ENCODE data around the gene LSM8. TPM values are rescaled to one million over a fixed set of nuclear protein-coding genes. Genes with fewer than 3 reads are reported as not detected.

Gene LSM8
- total and polyA plus RNA-seq, 12 donors = 5.3 to 61.8 (median 22.1) TPM

GRCh38 chr7:118222591-118222990 is 38.6 kb downstream of the LSM8 start:
- H3K27me3 ChIP-seq = no peaks in the 10 kb centered on the region
- no peaks in the 10 kb centered on the region for H3K4me1 ChIP-seq (replicated peaks in 1 of 2)
- H3K36me3 ChIP-seq (replicated peaks in 1 of 2) = no peaks in the 10 kb centered on the region
- intact Hi-C loops (cut with DNase I) = no loop called here
- TF ChIP-seq POLR2A (IDR thresholded peaks at IDR 0.05) (no peak), CTCF (IDR thresholded peaks at IDR 0.05) (no peak)
- H3K4me3 ChIP-seq = no peak overlapping the region
- 77 to 93% (median 88%) methylated on average over 1 of the region's 1 CpG for WGBS, 4 donors
- H3K9me3 ChIP-seq (replicated peaks in 1 of 3) = no peaks in the 10 kb centered on the region
- no peak for DNase-seq
- H3K27ac ChIP-seq = no peak overlapping the region

GRCh38 chr7:118224521-118224920 is 40.6 kb downstream of the LSM8 start, which contains the start of gene ANKRD7:
TSS of gene ANKRD7 (plus strand) at chr7:118224704. CDS start at chr7:118224831, 127 bp downstream.
- Histone ChIP-seq H3K36me3 (replicated peaks in 1 of 2) (no peaks in the 10 kb centered on the region), H3K4me3 (no peak within 1 kb of the TSS), H3K4me1 (replicated peaks in 1 of 2) (no peaks in the 10 kb centered on the region), H3K27me3 (no peaks in the 10 kb centered on the region), H3K27ac (no peak within 1 kb of the TSS), H3K9me3 (replicated peaks in 1 of 3) (no peaks in the 10 kb centered on the region)
- intact Hi-C loops (cut with DNase I) = no loop called here
- no peak for DNase-seq
- 90 to 92% (median 92%) methylated on average over 18 of the region's 18 CpGs for WGBS, 4 donors
- TF ChIP-seq CTCF (IDR thresholded peaks at IDR 0.05) (no peak), POLR2A (IDR thresholded peaks at IDR 0.05) (no peak)

GRCh38 chr7:118232837-118233236 is 48.9 kb downstream of the LSM8 start:
- H3K4me1 ChIP-seq (replicated peaks in 1 of 2) = no peaks in the 10 kb centered on the region
- intact Hi-C loops (cut with DNase I) = no loop called here
- no peak for TF ChIP-seq POLR2A (IDR thresholded peaks at IDR 0.05)
- TF ChIP-seq CTCF (IDR thresholded peaks at IDR 0.05) = no peak
- no peaks in the 10 kb centered on the region for H3K27me3 ChIP-seq
- no peaks in the 10 kb centered on the region for H3K9me3 ChIP-seq (replicated peaks in 1 of 3)
- DNase-seq = no peak
- no peak overlapping the region for H3K27ac ChIP-seq
- no peak overlapping the region for H3K4me3 ChIP-seq
- H3K36me3 ChIP-seq (replicated peaks in 1 of 2) = no peaks in the 10 kb centered on the region
- 83 to 100% (median 88%) methylated on average over 1 of the region's 1 CpG for WGBS, 4 donors

GRCh38 chr7:118233799-118234198 is 49.8 kb downstream of the LSM8 start:
- intact Hi-C loops (cut with DNase I) = no loop called here
- 80 to 85% (median 84%) methylated on average over 1 of the region's 1 CpG for WGBS, 4 donors

More at GRCh38 chr7:118233799-118234198, 49.8 kb downstream of the LSM8 start:
- DNase-seq = no peak
- no peak overlapping the region for H3K4me3 ChIP-seq
- no peaks in the 10 kb centered on the region for H3K27me3 ChIP-seq
- TF ChIP-seq CTCF (IDR thresholded peaks at IDR 0.05) (no peak), POLR2A (IDR thresholded peaks at IDR 0.05) (no peak)
- no peaks in the 10 kb centered on the region for H3K9me3 ChIP-seq (replicated peaks in 1 of 3)
- H3K36me3 ChIP-seq (replicated peaks in 1 of 2) = no peaks in the 10 kb centered on the region
- H3K4me1 ChIP-seq (replicated peaks in 1 of 2) = no peaks in the 10 kb centered on the region
- no peak overlapping the region for H3K27ac ChIP-seq

Measured in adrenal gland (tissue), 12 donors.